ENCODE measurements around the gene PCOLCE2.

DNA sequence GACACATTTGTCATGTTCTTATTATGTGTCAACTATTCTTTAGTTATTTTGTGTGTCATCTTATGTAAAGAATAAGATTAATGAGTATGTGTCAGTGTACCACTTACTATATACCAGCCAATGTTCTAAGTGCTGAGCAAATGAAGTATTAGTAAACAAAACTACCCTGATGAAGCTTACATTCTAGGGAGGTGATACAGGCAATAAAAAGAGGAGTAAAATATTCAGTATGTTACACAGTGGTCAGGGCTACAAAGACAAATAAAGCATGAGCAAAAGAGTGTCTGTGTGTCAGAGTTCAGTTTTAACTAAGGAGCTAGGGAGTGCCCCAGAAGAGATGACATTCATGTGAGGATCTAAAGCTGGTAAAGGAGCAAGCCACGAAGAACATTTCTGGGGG lies 86.0 kb downstream of the PCOLCE2 start:
- TF ChIP-seq, protein P1, sequence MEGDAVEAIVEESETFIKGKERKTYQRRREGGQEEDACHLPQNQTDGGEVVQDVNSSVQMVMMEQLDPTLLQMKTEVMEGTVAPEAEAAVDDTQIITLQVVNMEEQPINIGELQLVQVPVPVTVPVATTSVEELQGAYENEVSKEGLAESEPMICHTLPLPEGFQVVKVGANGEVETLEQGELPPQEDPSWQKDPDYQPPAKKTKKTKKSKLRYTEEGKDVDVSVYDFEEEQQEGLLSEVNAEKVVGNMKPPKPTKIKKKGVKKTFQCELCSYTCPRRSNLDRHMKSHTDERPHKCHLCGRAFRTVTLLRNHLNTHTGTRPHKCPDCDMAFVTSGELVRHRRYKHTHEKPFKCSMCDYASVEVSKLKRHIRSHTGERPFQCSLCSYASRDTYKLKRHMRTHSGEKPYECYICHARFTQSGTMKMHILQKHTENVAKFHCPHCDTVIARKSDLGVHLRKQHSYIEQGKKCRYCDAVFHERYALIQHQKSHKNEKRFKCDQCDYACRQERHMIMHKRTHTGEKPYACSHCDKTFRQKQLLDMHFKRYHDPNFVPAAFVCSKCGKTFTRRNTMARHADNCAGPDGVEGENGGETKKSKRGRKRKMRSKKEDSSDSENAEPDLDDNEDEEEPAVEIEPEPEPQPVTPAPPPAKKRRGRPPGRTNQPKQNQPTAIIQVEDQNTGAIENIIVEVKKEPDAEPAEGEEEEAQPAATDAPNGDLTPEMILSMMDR (IDR thresholded peaks at IDR 0.05): no peak
- TF ChIP-seq POLR2A (IDR thresholded peaks at IDR 0.05): no peak

All from testis (tissue), 2 donors.